ENCODE data around the gene PCTP.

PCTP gene

GRCh38 chr17:55794725-55795482, 44.1 kb downstream of the PCTP start:
- H3K4me3 ChIP-seq (ENCODE audit: low read depth, low read length) = no peak overlapping the region
- in situ Hi-C loops (cut with HindIII; ENCODE audit: low sequenced_read_pairs) = no loop called here
- TF ChIP-seq, protein P1, sequence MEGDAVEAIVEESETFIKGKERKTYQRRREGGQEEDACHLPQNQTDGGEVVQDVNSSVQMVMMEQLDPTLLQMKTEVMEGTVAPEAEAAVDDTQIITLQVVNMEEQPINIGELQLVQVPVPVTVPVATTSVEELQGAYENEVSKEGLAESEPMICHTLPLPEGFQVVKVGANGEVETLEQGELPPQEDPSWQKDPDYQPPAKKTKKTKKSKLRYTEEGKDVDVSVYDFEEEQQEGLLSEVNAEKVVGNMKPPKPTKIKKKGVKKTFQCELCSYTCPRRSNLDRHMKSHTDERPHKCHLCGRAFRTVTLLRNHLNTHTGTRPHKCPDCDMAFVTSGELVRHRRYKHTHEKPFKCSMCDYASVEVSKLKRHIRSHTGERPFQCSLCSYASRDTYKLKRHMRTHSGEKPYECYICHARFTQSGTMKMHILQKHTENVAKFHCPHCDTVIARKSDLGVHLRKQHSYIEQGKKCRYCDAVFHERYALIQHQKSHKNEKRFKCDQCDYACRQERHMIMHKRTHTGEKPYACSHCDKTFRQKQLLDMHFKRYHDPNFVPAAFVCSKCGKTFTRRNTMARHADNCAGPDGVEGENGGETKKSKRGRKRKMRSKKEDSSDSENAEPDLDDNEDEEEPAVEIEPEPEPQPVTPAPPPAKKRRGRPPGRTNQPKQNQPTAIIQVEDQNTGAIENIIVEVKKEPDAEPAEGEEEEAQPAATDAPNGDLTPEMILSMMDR (IDR thresholded peaks at IDR 0.05; ENCODE audit: low read depth, low read length, missing control alignments) = no peak
- no peak for DNase-seq (ENCODE audit: low read depth)

DNA sequence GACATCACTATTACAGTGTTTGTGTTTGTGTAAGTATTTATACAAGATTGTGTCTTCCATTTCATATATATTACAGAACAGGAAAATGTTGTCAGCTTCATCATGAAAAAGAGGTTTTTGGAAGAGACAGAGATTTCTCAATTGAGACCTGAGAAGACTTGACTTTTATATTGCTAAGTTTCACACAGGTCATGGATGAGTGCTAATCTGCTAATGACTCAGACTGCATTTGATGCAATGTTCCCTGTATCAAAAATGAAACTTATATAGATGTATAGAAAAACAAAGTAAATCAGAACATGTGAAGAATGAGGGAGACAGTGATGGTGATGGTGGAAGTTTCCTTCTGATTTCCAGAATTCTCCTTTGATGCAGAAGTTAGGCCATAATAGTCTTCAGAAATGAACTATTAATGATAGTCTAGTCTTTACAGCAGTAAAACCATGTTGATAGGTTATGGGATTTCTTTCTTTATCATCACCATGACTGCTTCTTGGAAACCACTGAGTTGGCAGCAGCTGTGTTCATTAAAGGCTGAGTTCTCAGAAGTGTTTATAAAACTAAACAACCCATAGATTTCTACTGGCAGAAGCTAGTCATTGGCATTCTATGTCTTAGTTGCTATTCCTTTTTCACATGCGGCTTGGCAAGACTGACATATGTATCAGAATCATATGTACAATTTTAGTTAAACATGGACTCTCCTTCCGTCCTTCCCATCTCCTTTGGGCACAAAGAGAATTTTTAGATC, 56.1 kb downstream of the PCTP start:
- DNase-seq (ENCODE audit: low read depth) = no peak
- TF ChIP-seq, protein P1 (IDR thresholded peaks at IDR 0.05; ENCODE audit: low read depth, low read length, missing control alignments) = no peak
- no peak overlapping the region for H3K4me3 ChIP-seq (ENCODE audit: low read depth, low read length)
- in situ Hi-C loops (cut with HindIII; ENCODE audit: low sequenced_read_pairs) = no loop called here

GRCh38 chr17:55811536-55811935, 60.7 kb downstream of the PCTP start:
- in situ Hi-C loops (cut with HindIII; ENCODE audit: low sequenced_read_pairs) = no loop called here
- no peak for DNase-seq (ENCODE audit: low read depth)
- TF ChIP-seq, protein P1 (IDR thresholded peaks at IDR 0.05; ENCODE audit: low read depth, low read length, missing control alignments) = no peak
- no peak overlapping the region for H3K4me3 ChIP-seq (ENCODE audit: low read depth, low read length)

DNA sequence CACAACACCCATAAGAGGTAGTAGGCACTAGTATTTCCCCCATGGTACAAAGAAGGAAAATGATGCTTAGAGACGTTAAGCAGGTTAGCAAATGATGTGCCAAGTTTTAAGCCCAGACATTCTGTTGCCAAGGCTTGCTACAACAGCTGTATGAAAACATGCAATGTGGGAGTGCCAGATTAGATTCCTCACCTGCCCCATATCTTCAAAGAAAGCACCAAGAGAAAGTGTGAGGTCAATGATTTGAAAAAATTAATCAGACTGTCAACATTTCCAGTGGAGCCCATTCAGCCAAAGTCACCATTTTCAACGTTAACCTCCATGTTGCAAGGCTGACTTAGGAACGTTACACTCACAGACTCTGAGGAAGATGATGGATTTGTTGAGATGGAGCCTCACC, 61.5 kb downstream of the PCTP start:
- in situ Hi-C loops (cut with HindIII; ENCODE audit: low sequenced_read_pairs) = no loop called here
- TF ChIP-seq, protein P1 (IDR thresholded peaks at IDR 0.05; ENCODE audit: low read depth, low read length, missing control alignments) = no peak
- no peak overlapping the region for H3K4me3 ChIP-seq (ENCODE audit: low read depth, low read length)
- DNase-seq (ENCODE audit: low read depth) = no peak

DNA sequence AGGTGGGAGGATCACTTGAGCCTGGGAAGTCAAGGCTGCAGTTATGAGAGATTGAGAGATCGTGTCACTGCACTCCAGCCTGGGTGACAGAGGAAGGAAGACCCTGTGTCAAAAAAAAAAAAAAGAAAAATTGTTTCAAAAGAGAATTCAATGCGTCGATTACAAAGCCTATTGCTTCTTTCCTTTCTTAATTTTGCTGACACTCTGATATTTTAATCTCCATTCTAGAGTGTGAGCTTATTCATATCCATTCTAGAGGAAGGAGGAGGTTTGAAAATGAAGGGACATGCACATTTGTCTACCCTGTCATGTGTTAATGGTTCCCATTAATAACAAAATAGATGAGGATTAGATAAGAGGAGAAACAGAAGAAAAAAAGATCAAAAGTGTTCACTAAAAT, 63.1 kb downstream of the PCTP start:
- no peak overlapping the region for H3K4me3 ChIP-seq (ENCODE audit: low read depth, low read length)
- TF ChIP-seq, protein P1 (IDR thresholded peaks at IDR 0.05; ENCODE audit: low read depth, low read length, missing control alignments) = no peak
- no peak for DNase-seq (ENCODE audit: low read depth)
- in situ Hi-C loops (cut with HindIII; ENCODE audit: low sequenced_read_pairs) = no loop called here

- TF ChIP-seq, protein P1 (IDR thresholded peaks at IDR 0.05; ENCODE audit: low read depth, low read length, missing control alignments) = no peak
- no peak for DNase-seq (ENCODE audit: low read depth)
- no peak overlapping the region for H3K4me3 ChIP-seq (ENCODE audit: low read depth, low read length)
- in situ Hi-C loops (cut with HindIII; ENCODE audit: low sequenced_read_pairs) = no loop called here
Observed at GRCh38 chr17:55814377-55814776, 63.5 kb downstream of the PCTP start.

All from astrocyte of the cerebellum (primary cell).